HepG2 (cell line): ENCODE results near the gene CNR2. TPM values are rescaled to one million over a fixed set of nuclear protein-coding genes. Genes with fewer than 3 reads are reported as not detected.

Source experiments
- BHLHE40 ChIP-seq: IDR thresholded peaks from 2 replicates; pipeline ENCODE4 v1.6.1; 2011; ENCODE audit warnings: low read length, improper control_type of control experiment
- FOXK1 ChIP-seq: sonication (generic); formaldehyde crosslinking; IDR thresholded peaks from 2 replicates; pipeline ENCODE4 v1.4.0; 2020; ENCODE audit warnings: low read depth, missing genetic modification reagents, borderline replicate concordance
- JDP2 ChIP-seq: sonication (generic); formaldehyde crosslinking; IDR thresholded peaks from 2 replicates; pipeline ENCODE4 v1.8.1; 2022; ENCODE audit warnings: missing genetic modification reagents, borderline replicate concordance
- KDM2A ChIP-seq: sonication (generic); formaldehyde crosslinking; IDR thresholded peaks from 2 replicates; pipeline ENCODE4 v1.4.0; 2020; ENCODE audit warnings: low read depth, missing genetic modification reagents, borderline replicate concordance
- NFRKB ChIP-seq: fragments of 450-650 bp; IDR thresholded peaks from 2 replicates; pipeline ENCODE4 v1.6.1; 2017
- RAD21 ChIP-seq: fragments of 450-650 bp; formaldehyde crosslinking; IDR thresholded peaks from 2 replicates; pipeline ENCODE4 v1.5.0; 2020; ENCODE audit warnings: mild to moderate bottlenecking
- SALL2 ChIP-seq: sonication (generic); formaldehyde crosslinking; IDR thresholded peaks from 2 replicates; pipeline ENCODE4 v1.8.1; 2023; ENCODE audit warnings: mild to moderate bottlenecking, missing genetic modification reagents, inconsistent platforms
- SKI ChIP-seq: fragments of 450-650 bp; IDR thresholded peaks from one replicate; pipeline ENCODE4 v1.6.1; 2018; ENCODE audit warnings: mild to moderate bottlenecking; ENCODE audit not compliant: partially characterized antibody
- ZFP36L1 ChIP-seq: sonication (generic); formaldehyde crosslinking; IDR thresholded peaks from 2 replicates; pipeline ENCODE4 v1.8.0; 2022; ENCODE audit warnings: mild to moderate bottlenecking, missing genetic modification reagents, moderate library complexity
- ZFP62 ChIP-seq: sonication (generic); formaldehyde crosslinking; IDR thresholded peaks from 2 replicates; pipeline ENCODE4 v1.4.0; 2020; ENCODE audit warnings: missing genetic modification reagents
- ZNF230 ChIP-seq: sonication (generic); formaldehyde crosslinking; IDR thresholded peaks from 2 replicates; pipeline ENCODE4 v1.4.0; 2020; ENCODE audit warnings: mild to moderate bottlenecking, missing genetic modification reagents
- ZNF33B ChIP-seq: sonication (generic); formaldehyde crosslinking; IDR thresholded peaks from 2 replicates; pipeline ENCODE4 v1.5.1; 2020; ENCODE audit warnings: mild to moderate bottlenecking, missing genetic modification reagents
- ZNF510 ChIP-seq: sonication (generic); formaldehyde crosslinking; IDR thresholded peaks from 2 replicates; pipeline ENCODE4 v1.4.0; 2020; ENCODE audit warnings: low read depth, mild to moderate bottlenecking, missing genetic modification reagents
- ZNF772 ChIP-seq: sonication (generic); formaldehyde crosslinking; IDR thresholded peaks from 2 replicates; pipeline ENCODE4 v1.5.0; 2020; ENCODE audit warnings: mild to moderate bottlenecking, missing genetic modification reagents
- polyA plus RNA-seq, 8 experiments: library from polyadenylated mRNA; depleted of rRNA in 3 of 8; stranded (reverse) in 7 of 8; unstranded in 1 of 8; fragments of >200 nt; fragmentation: Illumina TruSeq in 4 of 8; extraction: Trizol in 4 of 8; gene quantifications; 2 replicates each; pipeline versions ENCODE4 v1.2.1 to v1.2.3, GENCODE V29; 2011 to 2016; ENCODE audit warnings: low read depth in 4 of 8, missing spikeins in 1 of 8, mixed read lengths in 1 of 8; ENCODE audit not compliant: insufficient read depth in 1 of 8
- total RNA-seq, 5 experiments: library from RNA; depleted of rRNA; stranded (reverse); fragments of >200 nt; fragmentation: Illumina TruSeq; extraction: Trizol; gene quantifications; 2 replicates each; pipeline ENCODE4 v1.2.3, GENCODE V29; 2016; ENCODE audit warnings: low read depth in 1 of 5
- TF ChIP-seq, protein P1 (sequence below): sonication (generic); formaldehyde crosslinking; conservative IDR thresholded peaks from 2 replicates; pipeline ENCODE4 v1.5.0; 2020; ENCODE audit warnings: missing genetic modification reagents
- TF ChIP-seq, protein P2 (sequence below): sonication (generic); formaldehyde crosslinking; IDR thresholded peaks from 2 replicates; pipeline ENCODE4 v1.5.0; 2020; ENCODE audit warnings: mild to moderate bottlenecking, missing genetic modification reagents, borderline replicate concordance
- TF ChIP-seq, protein P3 (sequence below), 2 experiments: sonication (generic) in 1 of 2; formaldehyde crosslinking in 1 of 2; IDR thresholded peaks; 2 replicates each; pipeline versions ENCODE4 v1.4.0 to v1.6.1; 2018 to 2020; ENCODE audit warnings: missing genetic modification reagents in 2 of 2, borderline replicate concordance in 1 of 2, low read depth in 1 of 2, mild to moderate bottlenecking in 1 of 2, missing biosample characterization in 1 of 2
- TF ChIP-seq, protein P4 (sequence below): sonication (generic); IDR thresholded peaks from 2 replicates; pipeline ENCODE4 v1.6.1; 2016; ENCODE audit warnings: low read depth, borderline replicate concordance
- TF ChIP-seq, protein P5 (sequence below): sonication (generic); formaldehyde crosslinking; conservative IDR thresholded peaks from 2 replicates; pipeline ENCODE4 v1.8.0; 2022; ENCODE audit warnings: low read depth, missing genetic modification reagents
- TF ChIP-seq, protein P6 (sequence below): IDR thresholded peaks from 2 replicates; pipeline ENCODE4 v1.6.1; 2012; ENCODE audit warnings: inconsistent platforms
- TF ChIP-seq, protein P7 (sequence below): IDR thresholded peaks from 2 replicates; pipeline ENCODE4 v1.6.1; 2016

CNR2 gene
- total and polyA plus RNA-seq, 2 of the 13 experiments (the other 11 are each of a cell fraction or from before 2014, with no cell fraction given) = not detected

DNA sequence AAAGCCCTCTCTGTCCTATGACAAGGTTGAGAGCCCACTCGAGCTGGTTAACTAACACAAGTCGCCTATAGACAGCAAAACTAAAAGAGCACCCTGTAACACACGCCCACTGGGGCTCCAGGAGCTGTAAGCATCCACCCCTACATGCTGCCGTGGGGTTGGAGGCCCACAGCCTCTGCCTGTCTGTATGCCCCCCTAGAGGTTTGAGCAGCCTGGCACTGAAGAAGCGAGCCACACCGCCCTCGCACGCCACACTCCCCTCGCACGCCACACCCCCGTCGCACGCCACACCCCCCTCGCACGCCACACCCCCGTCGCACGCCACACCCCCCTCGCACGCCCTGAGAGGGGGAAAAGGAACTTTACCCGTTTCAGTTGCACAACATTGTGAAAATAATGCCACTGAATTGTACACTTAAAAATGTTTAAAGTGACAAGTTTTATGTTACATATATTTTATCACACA lies 74.7 kb downstream of the CNR2 start (continued):
- TF ChIP-seq, protein P1, sequence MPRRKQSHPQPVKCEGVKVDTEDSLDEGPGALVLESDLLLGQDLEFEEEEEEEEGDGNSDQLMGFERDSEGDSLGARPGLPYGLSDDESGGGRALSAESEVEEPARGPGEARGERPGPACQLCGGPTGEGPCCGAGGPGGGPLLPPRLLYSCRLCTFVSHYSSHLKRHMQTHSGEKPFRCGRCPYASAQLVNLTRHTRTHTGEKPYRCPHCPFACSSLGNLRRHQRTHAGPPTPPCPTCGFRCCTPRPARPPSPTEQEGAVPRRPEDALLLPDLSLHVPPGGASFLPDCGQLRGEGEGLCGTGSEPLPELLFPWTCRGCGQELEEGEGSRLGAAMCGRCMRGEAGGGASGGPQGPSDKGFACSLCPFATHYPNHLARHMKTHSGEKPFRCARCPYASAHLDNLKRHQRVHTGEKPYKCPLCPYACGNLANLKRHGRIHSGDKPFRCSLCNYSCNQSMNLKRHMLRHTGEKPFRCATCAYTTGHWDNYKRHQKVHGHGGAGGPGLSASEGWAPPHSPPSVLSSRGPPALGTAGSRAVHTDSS (CRISPR knock-in tag) = no peak
- TF ChIP-seq ZNF230 = 0 out of 2 replicates have a peak, but pooled peaks have one; percentile 39
- TF ChIP-seq KDM2A (CRISPR knock-in tag) = no peak
- 0 out of 2 replicates have a peak, but pooled peaks have one; percentile 9 for TF ChIP-seq BHLHE40
- TF ChIP-seq ZNF772 = no peak
- no peak for TF ChIP-seq SKI
- TF ChIP-seq, protein P2, sequence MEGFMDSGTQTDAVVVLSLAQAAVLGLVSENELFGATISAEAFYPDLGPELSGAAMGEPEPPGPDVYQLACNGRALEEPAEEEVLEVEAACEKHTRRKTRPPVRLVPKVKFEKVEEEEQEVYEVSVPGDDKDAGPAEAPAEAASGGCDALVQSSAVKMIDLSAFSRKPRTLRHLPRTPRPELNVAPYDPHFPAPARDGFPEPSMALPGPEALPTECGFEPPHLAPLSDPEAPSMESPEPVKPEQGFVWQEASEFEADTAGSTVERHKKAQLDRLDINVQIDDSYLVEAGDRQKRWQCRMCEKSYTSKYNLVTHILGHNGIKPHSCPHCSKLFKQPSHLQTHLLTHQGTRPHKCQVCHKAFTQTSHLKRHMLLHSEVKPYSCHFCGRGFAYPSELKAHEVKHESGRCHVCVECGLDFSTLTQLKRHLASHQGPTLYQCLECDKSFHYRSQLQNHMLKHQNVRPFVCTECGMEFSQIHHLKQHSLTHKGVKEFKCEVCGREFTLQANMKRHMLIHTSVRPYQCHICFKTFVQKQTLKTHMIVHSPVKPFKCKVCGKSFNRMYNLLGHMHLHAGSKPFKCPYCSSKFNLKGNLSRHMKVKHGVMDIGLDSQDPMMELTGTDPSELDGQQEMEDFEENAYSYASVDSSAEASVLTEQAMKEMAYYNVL = no peak
- no peak for TF ChIP-seq ZNF510 (CRISPR knock-in tag)
- TF ChIP-seq ZFP62 = no peak
- no peak for TF ChIP-seq SALL2 (CRISPR knock-in tag)
- no peak for TF ChIP-seq NFRKB
- TF ChIP-seq, protein P3, sequence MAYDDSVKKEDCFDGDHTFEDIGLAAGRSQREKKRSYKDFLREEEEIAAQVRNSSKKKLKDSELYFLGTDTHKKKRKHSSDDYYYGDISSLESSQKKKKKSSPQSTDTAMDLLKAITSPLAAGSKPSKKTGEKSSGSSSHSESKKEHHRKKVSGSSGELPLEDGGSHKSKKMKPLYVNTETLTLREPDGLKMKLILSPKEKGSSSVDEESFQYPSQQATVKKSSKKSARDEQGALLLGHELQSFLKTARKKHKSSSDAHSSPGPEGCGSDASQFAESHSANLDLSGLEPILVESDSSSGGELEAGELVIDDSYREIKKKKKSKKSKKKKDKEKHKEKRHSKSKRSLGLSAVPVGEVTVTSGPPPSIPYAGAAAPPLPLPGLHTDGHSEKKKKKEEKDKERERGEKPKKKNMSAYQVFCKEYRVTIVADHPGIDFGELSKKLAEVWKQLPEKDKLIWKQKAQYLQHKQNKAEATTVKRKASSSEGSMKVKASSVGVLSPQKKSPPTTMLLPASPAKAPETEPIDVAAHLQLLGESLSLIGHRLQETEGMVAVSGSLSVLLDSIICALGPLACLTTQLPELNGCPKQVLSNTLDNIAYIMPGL (CRISPR knock-in tag; IDR thresholded peaks at IDR 0.05; ENCODE audit: borderline replicate concordance in 1 of 2, low read depth in 1 of 2) = 0 out of 4 replicates have a peak, but pooled peaks of 1 of the 2 experiments have one; percentile 31
- TF ChIP-seq ZFP36L1 (CRISPR knock-in tag) = no peak
- no peak for TF ChIP-seq FOXK1 (CRISPR knock-in tag)
- TF ChIP-seq, protein P4, sequence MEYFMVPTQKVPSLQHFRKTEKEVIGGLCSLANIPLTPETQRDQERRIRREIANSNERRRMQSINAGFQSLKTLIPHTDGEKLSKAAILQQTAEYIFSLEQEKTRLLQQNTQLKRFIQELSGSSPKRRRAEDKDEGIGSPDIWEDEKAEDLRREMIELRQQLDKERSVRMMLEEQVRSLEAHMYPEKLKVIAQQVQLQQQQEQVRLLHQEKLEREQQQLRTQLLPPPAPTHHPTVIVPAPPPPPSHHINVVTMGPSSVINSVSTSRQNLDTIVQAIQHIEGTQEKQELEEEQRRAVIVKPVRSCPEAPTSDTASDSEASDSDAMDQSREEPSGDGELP = no peak
- TF ChIP-seq JDP2 (CRISPR knock-in tag) = no peak
- TF ChIP-seq, protein P5, sequence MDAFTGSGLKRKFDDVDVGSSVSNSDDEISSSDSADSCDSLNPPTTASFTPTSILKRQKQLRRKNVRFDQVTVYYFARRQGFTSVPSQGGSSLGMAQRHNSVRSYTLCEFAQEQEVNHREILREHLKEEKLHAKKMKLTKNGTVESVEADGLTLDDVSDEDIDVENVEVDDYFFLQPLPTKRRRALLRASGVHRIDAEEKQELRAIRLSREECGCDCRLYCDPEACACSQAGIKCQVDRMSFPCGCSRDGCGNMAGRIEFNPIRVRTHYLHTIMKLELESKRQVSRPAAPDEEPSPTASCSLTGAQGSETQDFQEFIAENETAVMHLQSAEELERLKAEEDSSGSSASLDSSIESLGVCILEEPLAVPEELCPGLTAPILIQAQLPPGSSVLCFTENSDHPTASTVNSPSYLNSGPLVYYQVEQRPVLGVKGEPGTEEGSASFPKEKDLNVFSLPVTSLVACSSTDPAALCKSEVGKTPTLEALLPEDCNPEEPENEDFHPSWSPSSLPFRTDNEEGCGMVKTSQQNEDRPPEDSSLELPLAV (CRISPR knock-in tag) = no peak
- TF ChIP-seq, protein P6, sequence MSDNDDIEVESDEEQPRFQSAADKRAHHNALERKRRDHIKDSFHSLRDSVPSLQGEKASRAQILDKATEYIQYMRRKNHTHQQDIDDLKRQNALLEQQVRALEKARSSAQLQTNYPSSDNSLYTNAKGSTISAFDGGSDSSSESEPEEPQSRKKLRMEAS = peak; percentile 69; the same call in 1 of the 2 replicates
- TF ChIP-seq ZNF33B (CRISPR knock-in tag) = no peak
- TF ChIP-seq, protein P7, sequence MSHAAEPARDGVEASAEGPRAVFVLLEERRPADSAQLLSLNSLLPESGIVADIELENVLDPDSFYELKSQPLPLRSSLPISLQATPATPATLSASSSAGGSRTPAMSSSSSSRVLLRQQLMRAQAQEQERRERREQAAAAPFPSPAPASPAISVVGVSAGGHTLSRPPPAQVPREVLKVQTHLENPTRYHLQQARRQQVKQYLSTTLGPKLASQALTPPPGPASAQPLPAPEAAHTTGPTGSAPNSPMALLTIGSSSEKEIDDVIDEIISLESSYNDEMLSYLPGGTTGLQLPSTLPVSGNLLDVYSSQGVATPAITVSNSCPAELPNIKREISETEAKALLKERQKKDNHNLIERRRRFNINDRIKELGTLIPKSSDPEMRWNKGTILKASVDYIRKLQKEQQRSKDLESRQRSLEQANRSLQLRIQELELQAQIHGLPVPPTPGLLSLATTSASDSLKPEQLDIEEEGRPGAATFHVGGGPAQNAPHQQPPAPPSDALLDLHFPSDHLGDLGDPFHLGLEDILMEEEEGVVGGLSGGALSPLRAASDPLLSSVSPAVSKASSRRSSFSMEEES (CRISPR knock-in tag) = no peak
- TF ChIP-seq RAD21 (CRISPR knock-in tag) = no peak
